Neural crest cell (in vitro differentiated cells): ENCODE data around the gene KIF26B. TPM values are rescaled to one million over a fixed set of nuclear protein-coding genes. Genes with fewer than 3 reads are reported as not detected.

Source experiments
- DNase-seq: peaks from one replicate; pipeline ENCODE4 v3.0.0; 2021; ENCODE audit warnings: low read depth, mixed read lengths, low spot score
- H3K27ac Mint-ChIP-seq: one replicate; pipeline ENCODE4 v1.8.0; 2021; ENCODE audit warnings: mild to moderate bottlenecking, mixed read lengths; ENCODE audit not compliant: unreplicated experiment
- H3K27me3 Mint-ChIP-seq: 2 replicates; pipeline ENCODE4 v1.8.0; 2021; ENCODE audit warnings: low read depth, mild to moderate bottlenecking, mixed read lengths
- H3K36me3 Mint-ChIP-seq: 2 replicates; pipeline ENCODE4 v1.8.0; 2021; ENCODE audit warnings: low read depth, mild to moderate bottlenecking, mixed read lengths
- H3K4me1 Mint-ChIP-seq: 2 replicates; pipeline ENCODE4 v1.8.0; 2021; ENCODE audit warnings: mixed read lengths
- H3K4me3 Mint-ChIP-seq: one replicate; pipeline ENCODE4 v1.8.0; 2021; ENCODE audit warnings: mild to moderate bottlenecking, mixed read lengths
- H3K9me3 Mint-ChIP-seq: 2 replicates; pipeline ENCODE4 v1.8.0; 2021; ENCODE audit warnings: mixed read lengths
- CTCF ChIP-seq: fragments of 200-600 bp; sonication (generic); conservative IDR thresholded peaks from 2 replicates; pipeline ENCODE4 v1.5.0; 2021; ENCODE audit warnings: antibody characterized with exemption, mild to moderate bottlenecking
- total RNA-seq: library from RNA; stranded (reverse); gene quantifications from 2 replicates; pipeline ENCODE4 v1.2.1, GENCODE V29; 2021

The KIF26B gene
- total RNA-seq, 1 donor from 2014 or later, result 6.2 TPM

- H3K4me1 Mint-ChIP-seq, result peaks cover 13% of the 10 kb centered on the region
- H3K4me3 Mint-ChIP-seq, result no peak overlapping the region
- peaks cover 3% of the 10 kb centered on the region for H3K36me3 Mint-ChIP-seq
- TF ChIP-seq CTCF, result no peak
- DNase-seq, result no peak
- H3K9me3 Mint-ChIP-seq, result peaks cover 3% of the 10 kb centered on the region
- no peaks in the 10 kb centered on the region for H3K27me3 Mint-ChIP-seq
- H3K27ac Mint-ChIP-seq, result no peak overlapping the region
Observed at GRCh38 chr1:245656189-245656717, 501.5 kb downstream of the KIF26B start.

GRCh38 chr1:245657371-245657770 lies 502.6 kb downstream of the KIF26B start:
- H3K27ac Mint-ChIP-seq, result no peak overlapping the region
- peaks cover 13% of the 10 kb centered on the region for H3K4me1 Mint-ChIP-seq
- no peaks in the 10 kb centered on the region for H3K36me3 Mint-ChIP-seq
- no peaks in the 10 kb centered on the region for H3K27me3 Mint-ChIP-seq
- no peaks in the 10 kb centered on the region for H3K9me3 Mint-ChIP-seq
- H3K4me3 Mint-ChIP-seq, result no peak overlapping the region
- DNase-seq, result no peak
- TF ChIP-seq CTCF, result no peak

GRCh38 chr1:245663373-245663772 lies 508.6 kb downstream of the KIF26B start:
- DNase-seq, result no peak
- Mint-ChIP-seq H3K9me3 (no peaks in the 10 kb centered on the region), H3K4me1 (no peaks in the 10 kb centered on the region), H3K27me3 (no peaks in the 10 kb centered on the region), H3K27ac (no peak overlapping the region), H3K4me3 (no peak overlapping the region), H3K36me3 (no peaks in the 10 kb centered on the region)
- TF ChIP-seq CTCF, result no peak

GRCh38 chr1:245663841-245664240 lies 509.1 kb downstream of the KIF26B start:
- no peaks in the 10 kb centered on the region for H3K27me3 Mint-ChIP-seq
- no peaks in the 10 kb centered on the region for H3K36me3 Mint-ChIP-seq
- no peak for TF ChIP-seq CTCF
- DNase-seq, result no peak
- no peaks in the 10 kb centered on the region for H3K9me3 Mint-ChIP-seq
- H3K27ac Mint-ChIP-seq, result no peak overlapping the region
- H3K4me3 Mint-ChIP-seq, result no peak overlapping the region
- H3K4me1 Mint-ChIP-seq, result no peaks in the 10 kb centered on the region

- Mint-ChIP-seq H3K4me3 (no peak overlapping the region), H3K4me1 (no peaks in the 10 kb centered on the region), H3K27ac (no peak overlapping the region), H3K36me3 (no peaks in the 10 kb centered on the region), H3K27me3 (no peaks in the 10 kb centered on the region), H3K9me3 (peaks cover 2% of the 10 kb centered on the region)
- TF ChIP-seq CTCF, result no peak
- DNase-seq, result no peak
Observed at GRCh38 chr1:245666412-245666811, 511.6 kb downstream of the KIF26B start.
